GM21737 (cell line): Measurements from ENCODE around the gene PDZRN4.

ENCODE experiments used
- ATAC-seq: cut with Tn5 transposase; IDR thresholded peaks from one replicate; pipeline ENCODE4 v1.9.1; 2021; ENCODE audit warnings: mild to moderate bottlenecking, moderate library complexity; ENCODE audit not compliant: unreplicated experiment

PDZRN4 gene

DNA sequence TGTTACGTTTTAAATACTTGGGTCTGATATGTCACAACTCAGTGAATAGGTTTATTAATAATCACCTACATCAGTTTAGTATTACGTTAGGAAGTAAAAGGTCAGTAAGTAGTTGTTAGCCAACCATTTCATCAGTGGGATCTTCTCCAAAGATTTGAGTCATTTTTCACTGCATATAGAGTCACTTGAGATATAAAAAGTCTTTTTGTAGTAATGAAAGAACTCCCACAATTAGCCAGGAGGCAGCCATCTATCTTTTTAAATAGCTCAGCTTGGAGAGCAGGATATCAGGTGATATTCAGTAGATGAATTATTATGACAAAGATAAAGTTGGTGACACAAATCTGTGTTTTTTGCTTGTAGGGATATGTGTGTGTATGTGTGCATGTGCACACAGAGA, 309.3 kb downstream of the PDZRN4 start:
- no peak for ATAC-seq

DNA sequence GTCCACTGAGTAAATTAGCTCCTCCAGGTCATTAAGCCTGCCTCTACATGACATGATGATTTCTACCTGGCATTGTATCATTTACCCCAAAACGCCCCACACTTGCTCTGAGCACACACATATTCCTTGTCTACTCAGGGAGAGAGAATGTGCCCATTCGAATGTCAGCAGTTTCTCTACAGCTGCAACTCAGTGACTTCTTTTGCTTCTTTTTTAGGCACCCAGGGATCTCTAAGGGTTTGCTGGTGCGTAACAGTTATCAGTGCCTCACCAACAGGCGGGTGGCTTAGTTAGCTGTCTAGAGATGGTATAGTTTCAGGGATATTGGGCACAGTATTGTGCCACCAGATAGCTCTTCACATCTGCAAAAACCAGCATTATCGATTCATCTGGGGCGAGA, 316.9 kb downstream of the PDZRN4 start:
- no peak for ATAC-seq

GRCh38 chr12:41507286-41507685, 319.2 kb downstream of the PDZRN4 start:
- ATAC-seq = no peak

DNA sequence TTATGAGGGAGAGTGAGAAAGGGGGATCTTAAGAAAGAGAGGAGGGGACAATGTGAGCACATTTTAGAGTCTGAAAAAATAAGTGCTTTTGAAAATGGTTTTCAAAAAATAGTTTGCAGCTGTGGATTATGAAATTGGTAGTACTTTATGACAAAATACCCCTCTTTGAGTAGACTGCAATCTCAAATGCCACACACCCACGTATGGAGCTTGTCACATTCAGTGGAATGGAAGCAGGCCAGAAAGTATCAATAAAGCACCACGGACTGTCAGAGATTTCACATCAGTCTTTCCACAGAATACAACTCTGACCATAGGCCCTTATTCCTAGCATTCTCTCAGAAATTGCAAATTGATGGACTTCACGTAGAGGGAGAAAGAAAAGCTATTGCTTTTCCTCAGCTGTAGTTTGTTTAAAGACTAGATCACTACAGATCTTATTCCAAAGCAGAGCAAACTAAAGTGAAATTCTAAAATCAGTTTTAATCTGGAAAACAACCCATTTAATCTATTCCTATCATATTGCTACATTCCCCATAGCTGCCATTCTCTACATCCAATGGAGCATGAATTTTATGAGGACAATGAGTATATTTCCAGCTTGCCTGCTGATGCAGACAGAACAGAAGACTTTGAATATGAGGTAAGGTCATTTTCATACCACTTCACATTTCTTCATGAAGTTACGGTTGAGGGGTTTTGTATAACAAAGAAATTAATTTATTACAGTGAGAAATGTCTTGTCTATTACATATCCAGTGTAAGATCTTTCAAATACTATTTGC, 321.3 kb downstream of the PDZRN4 start:
- no peak for ATAC-seq

DNA sequence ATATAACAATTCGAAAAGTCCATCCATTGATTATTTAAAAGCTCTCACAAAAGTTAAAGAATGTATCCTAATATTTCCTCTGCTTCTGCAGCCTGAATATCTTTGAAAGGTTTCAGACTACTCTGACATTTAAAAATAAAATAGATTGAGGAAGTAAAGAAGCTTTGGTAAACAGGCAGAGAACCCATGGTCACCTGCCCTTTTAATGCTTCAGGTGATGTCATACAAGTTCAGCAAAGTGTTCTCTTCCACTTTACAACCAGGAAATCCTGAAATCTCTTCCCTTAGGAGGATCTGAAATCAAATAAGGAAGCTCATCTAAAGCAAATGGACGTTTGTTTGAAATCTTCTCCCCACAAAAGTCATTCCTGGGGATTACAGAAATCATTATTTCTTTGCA, 322.4 kb downstream of the PDZRN4 start:
- no peak for ATAC-seq

GRCh38 chr12:41511247-41511646, 323.1 kb downstream of the PDZRN4 start:
- no peak for ATAC-seq

- ATAC-seq = no peak
These were observed 324.4 kb downstream of the PDZRN4 start for GRCh38 chr12:41512497-41512896.

DNA sequence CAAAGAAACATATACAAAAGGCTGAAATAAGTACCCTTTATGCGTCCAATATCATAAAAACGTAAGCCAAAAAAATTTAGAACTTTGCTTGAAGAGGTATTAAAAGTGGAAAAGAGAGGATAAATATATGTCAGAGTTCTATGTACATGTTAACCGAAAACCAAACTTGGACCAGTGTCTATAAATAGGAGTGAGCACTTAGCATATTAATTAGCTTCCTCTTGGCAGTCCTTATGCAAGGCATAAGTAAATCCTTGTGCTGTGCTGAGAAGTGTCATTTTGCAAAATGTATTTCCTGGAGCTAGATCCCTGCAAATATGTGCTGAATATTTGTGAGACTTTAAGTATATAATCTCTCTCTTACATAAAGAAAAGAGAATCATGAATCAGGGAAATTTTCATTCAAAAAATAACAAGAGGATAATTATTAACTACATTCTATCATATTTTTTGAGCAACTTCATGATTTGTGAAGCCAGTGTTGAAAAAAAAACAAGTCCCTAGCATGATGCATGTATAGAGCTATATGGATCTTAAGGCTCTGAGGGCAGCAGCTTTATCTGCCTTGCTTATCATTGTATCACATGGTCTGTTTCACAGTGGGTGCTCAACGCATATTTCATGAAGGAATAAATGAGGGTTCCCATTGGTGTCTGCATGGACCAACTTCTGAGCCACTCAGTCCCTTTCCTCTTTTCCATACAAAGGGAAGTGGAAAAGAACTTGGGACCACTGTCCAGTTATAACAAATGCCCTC, 326.1 kb downstream of the PDZRN4 start:
- no peak for ATAC-seq

GRCh38 chr12:41514907-41515306, 326.8 kb downstream of the PDZRN4 start:
- ATAC-seq = no peak

GRCh38 chr12:41515953-41516352, 327.8 kb downstream of the PDZRN4 start:
- no peak for ATAC-seq

DNA sequence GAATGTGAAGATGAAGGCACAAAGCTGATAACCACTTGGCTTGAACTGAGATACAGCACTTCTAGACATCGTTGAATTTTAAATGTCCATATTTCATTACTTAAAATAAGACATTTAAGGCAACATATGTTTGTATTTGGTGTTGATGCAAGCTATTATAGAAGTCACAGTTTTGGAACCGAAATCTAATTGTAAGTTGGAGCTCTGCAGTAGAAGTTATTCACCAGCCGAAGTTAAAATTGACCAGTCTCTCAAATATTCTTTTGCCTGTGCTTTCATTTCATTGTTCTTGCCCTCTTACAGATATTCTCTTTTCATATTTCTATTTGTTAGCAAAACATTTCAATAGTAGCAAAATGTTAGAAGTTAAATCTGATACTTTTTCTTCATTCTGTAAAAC, 332.7 kb downstream of the PDZRN4 start:
- ATAC-seq = no peak

- peak; percentile 59 for ATAC-seq
These were observed 333.8 kb downstream of the PDZRN4 start for GRCh38 chr12:41521872-41522379.

DNA sequence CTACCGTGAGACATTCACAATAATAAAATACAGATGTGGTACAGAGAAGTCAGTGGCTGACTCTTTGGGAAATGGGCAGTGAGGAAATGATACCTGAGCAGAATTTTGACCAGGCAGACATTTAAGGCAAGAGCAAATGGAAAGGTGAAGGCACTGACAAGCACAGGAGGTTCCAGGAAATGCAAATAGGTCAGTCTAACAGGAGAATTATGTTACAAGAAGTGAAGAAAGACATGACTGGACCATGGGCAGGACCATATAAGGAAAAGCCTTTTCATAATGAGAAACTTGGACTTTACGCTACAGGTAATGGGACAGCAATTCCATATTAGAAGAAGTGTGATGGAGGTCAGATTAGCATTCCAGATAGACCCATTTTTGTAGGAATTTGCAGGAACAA, 338.9 kb downstream of the PDZRN4 start:
- no peak for ATAC-seq

DNA sequence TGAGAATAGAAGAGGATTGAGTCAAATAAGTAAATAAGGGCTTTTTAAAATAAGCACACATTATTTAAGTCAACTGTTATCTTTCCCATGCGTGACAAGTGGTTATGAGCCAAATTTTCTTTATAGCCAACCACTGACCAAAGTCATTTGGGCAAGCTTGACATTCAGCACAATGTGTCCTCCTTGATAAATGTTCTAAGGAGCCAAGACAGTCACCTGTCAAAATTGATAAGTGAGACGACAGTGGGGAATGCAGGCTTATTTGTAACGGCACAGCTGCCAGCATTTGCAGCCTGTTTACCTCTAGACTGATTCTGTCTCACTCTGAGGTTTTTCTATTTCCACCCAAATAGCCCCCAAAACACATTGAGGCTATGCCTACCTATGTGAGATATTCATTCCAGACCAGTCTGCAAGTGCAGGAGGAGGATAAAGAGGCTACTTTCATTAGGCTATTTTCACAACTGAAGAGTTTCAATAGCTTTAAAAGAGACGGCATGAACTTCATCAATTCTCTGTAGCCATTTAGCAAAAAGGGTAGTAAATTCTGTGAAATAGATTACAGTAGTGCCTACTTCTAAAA, 339.5 kb downstream of the PDZRN4 start:
- ATAC-seq = no peak

- no peak for ATAC-seq
These were observed 340.8 kb downstream of the PDZRN4 start for GRCh38 chr12:41528874-41529273.

DNA sequence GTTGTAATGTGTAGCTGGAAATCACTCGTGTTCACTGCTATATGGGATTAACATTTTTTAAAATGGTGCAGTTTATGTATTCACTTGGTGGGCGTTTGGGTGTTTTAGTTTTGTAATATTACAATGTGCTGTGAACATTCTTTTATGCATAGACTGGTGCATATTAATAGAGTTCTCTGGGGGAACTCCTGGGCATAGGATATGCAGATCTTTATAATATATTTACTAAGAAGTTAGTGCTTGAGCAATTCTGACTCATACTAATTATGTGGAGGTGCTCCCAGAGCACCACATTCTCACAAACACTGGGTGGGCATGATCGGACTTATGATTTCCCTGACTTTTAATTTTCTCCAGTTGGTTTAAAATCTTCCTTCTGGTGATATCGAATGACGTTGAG, 342.3 kb downstream of the PDZRN4 start:
- ATAC-seq = no peak

GRCh38 chr12:41531147-41531829, 343.2 kb downstream of the PDZRN4 start:
- ATAC-seq = no peak

DNA sequence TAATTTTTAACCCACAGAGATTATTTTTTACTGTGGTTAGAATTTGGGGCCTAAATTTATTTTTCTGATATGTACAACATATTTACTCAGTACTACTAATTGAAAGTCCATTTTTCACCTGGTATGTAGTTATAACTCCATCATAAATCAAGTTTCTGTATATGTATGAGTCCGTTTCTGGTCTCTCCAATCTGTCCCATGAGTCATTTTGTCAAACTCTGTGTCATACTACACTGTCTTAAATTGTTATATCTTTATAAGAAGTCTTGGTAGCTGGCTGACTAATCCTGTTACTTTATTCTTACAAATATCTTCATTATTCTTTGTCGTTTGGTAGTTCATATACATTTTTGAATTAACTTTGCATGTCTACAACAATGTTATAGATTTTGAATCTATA, 344.0 kb downstream of the PDZRN4 start:
- no peak for ATAC-seq

- ATAC-seq = no peak
These were observed 348.8 kb downstream of the PDZRN4 start for GRCh38 chr12:41536813-41537490.

DNA sequence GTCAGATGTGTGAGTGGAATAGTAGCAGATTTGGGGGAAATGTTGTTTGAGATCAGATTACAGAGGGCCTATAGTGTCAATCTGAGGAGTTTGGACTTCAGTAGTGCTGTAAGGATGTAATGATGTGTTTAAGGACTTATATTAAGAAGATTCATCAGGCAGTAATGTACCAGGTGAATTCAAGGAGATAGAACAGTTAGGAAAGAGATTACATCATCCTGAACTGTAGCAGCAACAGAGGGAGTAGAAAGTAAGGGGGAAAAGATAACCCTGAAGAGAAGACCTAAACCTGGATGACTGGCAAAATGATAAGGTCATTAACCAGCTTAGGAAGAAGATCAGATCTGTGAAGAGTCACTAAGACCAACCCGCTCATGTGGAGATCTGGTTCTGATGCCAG, 349.4 kb downstream of the PDZRN4 start:
- ATAC-seq = no peak

- no peak for ATAC-seq
These were observed 357.6 kb downstream of the PDZRN4 start for GRCh38 chr12:41545761-41546160.
